GM18526 (cell line): ENCODE results near the gene IGSF21.

ENCODE experiments used
- POLR2A ChIP-seq: IDR thresholded peaks from 3 replicates; pipeline ENCODE4 v1.6.1; 2011; ENCODE audit not compliant: insufficient read length; ENCODE audit errors: extremely low read depth

The IGSF21 gene

GRCh38 chr1:18336801-18337200 is 229.2 kb downstream of the IGSF21 start:
- TF ChIP-seq POLR2A: no peak

GRCh38 chr1:18337757-18338156 is 230.2 kb downstream of the IGSF21 start:
- TF ChIP-seq POLR2A: no peak

GRCh38 chr1:18339161-18339560 is 231.6 kb downstream of the IGSF21 start:
- TF ChIP-seq POLR2A: no peak

GRCh38 chr1:18340158-18340764 is 232.7 kb downstream of the IGSF21 start:
- no peak for TF ChIP-seq POLR2A

- TF ChIP-seq POLR2A: no peak
Observed at GRCh38 chr1:18340787-18341186, 233.2 kb downstream of the IGSF21 start.

- no peak for TF ChIP-seq POLR2A
Observed at GRCh38 chr1:18341291-18342069, 233.9 kb downstream of the IGSF21 start.

- no peak for TF ChIP-seq POLR2A
Observed at GRCh38 chr1:18342744-18343143, 235.1 kb downstream of the IGSF21 start.

- no peak for TF ChIP-seq POLR2A
Observed at GRCh38 chr1:18343581-18343980, 236.0 kb downstream of the IGSF21 start.

GRCh38 chr1:18344755-18345154 is 237.2 kb downstream of the IGSF21 start:
- TF ChIP-seq POLR2A: no peak

GRCh38 chr1:18347559-18347958 is 240.0 kb downstream of the IGSF21 start:
- no peak for TF ChIP-seq POLR2A

- TF ChIP-seq POLR2A: no peak
Observed at GRCh38 chr1:18348354-18348753, 240.8 kb downstream of the IGSF21 start.

GRCh38 chr1:18350747-18351146 is 243.1 kb downstream of the IGSF21 start:
- TF ChIP-seq POLR2A: no peak

GRCh38 chr1:18351735-18352134 is 244.1 kb downstream of the IGSF21 start:
- TF ChIP-seq POLR2A: no peak

GRCh38 chr1:18352636-18353265 is 245.2 kb downstream of the IGSF21 start:
- no peak for TF ChIP-seq POLR2A

GRCh38 chr1:18353528-18353927 is 245.9 kb downstream of the IGSF21 start:
- TF ChIP-seq POLR2A: no peak

- no peak for TF ChIP-seq POLR2A
Observed at GRCh38 chr1:18353992-18354391, 246.4 kb downstream of the IGSF21 start.
